GM21723 (cell line): ENCODE data around the gene ANKRD11.
A peak's percentile ranks its signal among the peaks of the same experiment; 100 is the strongest.

Experiments used
- ATAC-seq: cut with Tn5 transposase; IDR thresholded peaks from one replicate; pipeline ENCODE4 v1.9.1; 2021; ENCODE audit warnings: mild to moderate bottlenecking, moderate library complexity; ENCODE audit not compliant: unreplicated experiment

Gene ANKRD11

GRCh38 chr16:89507214-89507833 lies 17.0 kb upstream of the ANKRD11 start:
- ATAC-seq = peak; percentile 29

- ATAC-seq = no peak
Measured at GRCh38 chr16:89506791-89507191, 16.4 kb upstream of the ANKRD11 start.

GRCh38 chr16:89506113-89506504 lies 15.7 kb upstream of the ANKRD11 start:
- no peak for ATAC-seq

GRCh38 chr16:89505204-89506112 lies 15.1 kb upstream of the ANKRD11 start:
- peak; percentile 34 for ATAC-seq

DNA sequence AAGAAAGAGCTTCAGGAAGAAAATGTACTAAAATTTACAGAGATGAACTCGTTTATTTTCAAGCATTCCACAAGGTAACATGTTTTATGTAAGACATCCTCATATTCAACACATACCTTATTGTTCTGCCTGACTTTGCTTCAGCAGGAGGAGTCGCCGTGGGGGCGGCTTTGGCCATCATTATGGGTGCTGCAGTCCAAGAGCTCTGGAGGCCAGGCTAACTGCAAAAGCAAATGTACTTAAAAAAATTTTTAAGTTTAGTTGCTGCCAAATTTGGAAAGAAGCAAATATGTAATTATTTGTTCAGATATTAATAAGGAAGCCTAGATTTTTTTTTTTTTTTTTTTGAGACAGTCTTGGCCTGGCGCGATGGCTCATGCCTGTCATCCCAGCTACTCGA lies 13.7 kb upstream of the ANKRD11 start:
- no peak for ATAC-seq

GRCh38 chr16:89502081-89502843 lies 11.9 kb upstream of the ANKRD11 start:
- ATAC-seq = no peak

GRCh38 chr16:89499767-89500166 lies 9.4 kb upstream of the ANKRD11 start:
- no peak for ATAC-seq

GRCh38 chr16:89498839-89499238 lies 8.5 kb upstream of the ANKRD11 start:
- ATAC-seq = no peak

DNA sequence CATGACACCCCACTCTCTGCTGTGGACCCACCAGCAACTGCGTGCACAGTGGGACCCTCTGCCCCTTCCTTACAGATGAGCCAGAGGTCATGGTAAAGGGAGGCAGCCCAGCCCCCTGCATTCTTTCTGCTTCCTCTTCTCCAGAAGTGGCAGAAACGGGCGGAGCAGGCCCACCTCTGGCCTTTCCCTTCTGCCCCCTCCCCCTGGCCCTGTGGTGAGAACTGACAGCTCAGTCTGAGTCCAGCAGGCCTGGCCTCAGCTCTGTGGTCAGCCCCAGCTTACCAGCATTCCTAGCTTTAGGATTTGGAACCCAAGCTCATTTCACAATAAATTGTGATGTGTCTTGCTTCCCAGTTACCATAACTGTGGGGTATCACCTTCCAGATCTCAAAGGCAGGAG lies 4.8 kb upstream of the ANKRD11 start:
- no peak for ATAC-seq

DNA sequence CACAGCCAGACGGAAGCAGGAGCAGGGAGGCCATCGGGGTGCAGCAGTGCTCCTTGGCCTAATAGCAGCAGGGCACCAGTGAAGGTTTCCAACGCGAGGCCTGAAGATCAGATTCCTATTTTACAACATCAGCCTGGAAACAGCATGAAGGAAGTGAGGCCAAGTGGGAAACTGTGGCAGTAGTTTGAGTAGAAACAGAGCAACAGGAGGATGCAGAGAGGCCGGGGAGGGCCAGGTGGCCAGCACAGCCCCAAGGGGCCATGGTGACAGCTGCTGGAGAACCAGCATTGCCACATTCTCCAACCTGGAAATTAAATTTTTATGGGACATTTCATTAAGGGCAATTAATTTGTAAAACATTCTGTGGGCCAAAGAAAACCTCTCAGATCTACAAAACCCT lies 3.4 kb upstream of the ANKRD11 start:
- no peak for ATAC-seq

GRCh38 chr16:89491974-89492687 lies 1.8 kb upstream of the ANKRD11 start:
- ATAC-seq = no peak

- no peak for ATAC-seq
Measured at GRCh38 chr16:89491238-89491869, 993 bp upstream of the ANKRD11 start.

- ATAC-seq = no peak
Measured at GRCh38 chr16:89489898-89490438, 393 bp downstream of the ANKRD11 start.

- no peak for ATAC-seq
Measured at GRCh38 chr16:89489040-89489897, 1.1 kb downstream of the ANKRD11 start.

DNA sequence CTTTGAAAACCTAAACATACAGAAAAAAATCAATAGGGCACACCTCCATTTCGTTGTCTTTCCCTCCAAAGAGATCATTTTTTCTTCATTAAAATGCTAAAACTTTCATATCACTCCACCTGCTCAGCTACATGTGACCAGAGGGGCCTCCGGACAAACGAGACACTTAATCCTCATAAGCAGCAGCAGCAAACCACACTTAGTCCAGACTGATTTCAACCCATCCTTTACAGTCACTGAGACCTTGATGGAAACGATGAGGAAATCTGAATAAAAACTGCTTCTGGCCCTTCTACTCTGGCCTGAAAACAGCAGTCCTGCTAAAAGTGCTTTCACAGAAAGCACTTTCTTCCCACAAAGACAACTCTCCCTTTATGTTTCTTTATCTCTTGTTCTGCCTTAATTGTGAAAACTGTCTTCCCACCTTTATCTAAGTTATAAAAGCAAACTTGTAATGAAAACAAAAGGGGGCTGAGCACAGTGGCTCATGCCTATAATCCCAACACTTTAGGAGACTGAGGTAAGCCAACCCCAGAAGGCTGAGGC lies 4.6 kb downstream of the ANKRD11 start:
- no peak for ATAC-seq

DNA sequence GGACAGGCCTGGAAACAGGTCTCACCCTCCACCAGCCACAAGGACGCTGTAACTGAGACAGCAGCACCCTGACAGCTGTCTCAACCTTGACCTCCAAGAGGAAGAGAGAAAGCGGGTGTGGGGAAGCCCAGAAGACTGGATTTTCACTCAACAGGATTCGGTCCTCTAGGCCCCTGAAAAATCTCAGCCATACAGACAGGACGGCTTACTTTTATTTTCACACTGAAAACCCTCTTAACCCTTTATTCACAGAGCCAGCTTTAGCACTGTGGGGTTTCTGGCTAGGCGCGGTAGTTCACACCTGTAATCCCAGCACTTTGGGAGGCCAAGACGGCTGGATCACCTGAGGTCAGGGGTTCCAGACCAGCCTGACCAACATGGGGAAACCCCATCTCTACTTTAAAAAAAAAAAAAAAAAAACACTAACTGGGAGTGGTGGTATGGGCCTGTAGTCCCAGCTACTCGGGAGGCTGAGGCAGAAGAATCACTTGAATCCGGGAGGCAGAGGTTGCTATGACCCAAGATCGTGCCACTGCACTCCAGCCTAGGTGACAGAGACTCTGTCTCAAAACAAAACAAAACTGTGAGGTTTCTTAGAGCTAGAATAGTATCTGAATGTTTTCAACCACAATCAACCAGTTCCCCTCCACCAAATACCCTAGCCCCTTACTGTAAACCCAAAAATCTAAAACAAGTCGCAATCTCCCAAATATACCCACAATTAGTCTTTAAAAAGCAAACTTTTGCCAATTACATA lies 5.3 kb downstream of the ANKRD11 start:
- no peak for ATAC-seq

- no peak for ATAC-seq
Measured at GRCh38 chr16:89484041-89484501, 6.3 kb downstream of the ANKRD11 start.

DNA sequence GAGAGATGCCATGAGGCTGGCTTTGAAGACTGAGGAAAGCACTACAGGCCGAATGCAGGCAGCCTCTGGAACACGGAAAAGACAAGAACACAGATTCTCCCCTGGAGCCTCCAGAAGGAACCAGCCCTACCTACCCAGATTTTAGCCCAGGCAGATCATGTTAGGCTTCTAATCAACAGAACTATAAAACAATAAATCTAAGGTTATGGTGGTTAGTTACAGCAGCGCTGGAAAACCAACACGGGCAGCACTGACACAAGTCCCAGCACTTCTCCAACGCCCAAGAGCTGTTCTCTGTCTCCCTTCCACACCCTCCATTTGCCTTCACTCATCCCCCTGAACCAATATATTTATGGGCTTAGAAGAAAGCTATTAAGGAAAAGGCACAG lies 7.5 kb downstream of the ANKRD11 start:
- no peak for ATAC-seq
